Measurements from ENCODE around the gene HSPG2. TPM values are rescaled to one million over a fixed set of nuclear protein-coding genes. Genes with fewer than 3 reads are reported as not detected.

The HSPG2 gene
- total and polyA plus RNA-seq, 9 of the 15 experiments (the other 6 are each of a cell fraction or from before 2014, with no cell fraction given) = 0.14 to 160 (median 15.7) TPM

- peak; percentile 62 for TF ChIP-seq MYNN (IDR thresholded peaks at IDR 0.05)
- TF ChIP-seq MYNN (CRISPR knock-in tag; IDR thresholded peaks at IDR 0.05) = no peak
- TF ChIP-seq ZNF707 (CRISPR knock-in tag; conservative IDR thresholded peaks at IDR 0.05) = 0 out of 2 replicates have a peak, but pooled peaks have one; percentile 13
- TF ChIP-seq ZNF165 (CRISPR knock-in tag; IDR thresholded peaks at IDR 0.05; ENCODE audit: borderline replicate concordance) = no peak
- TF ChIP-seq TSHZ1 (CRISPR knock-in tag; IDR thresholded peaks at IDR 0.05) = no peak; the same call in 1 of the 2 replicates
- no peak for TF ChIP-seq TCF7L2 (IDR thresholded peaks at IDR 0.05; ENCODE audit: low read depth, low read length)
Observed at GRCh38 chr1:21906173-21907078, 30.7 kb downstream of the HSPG2 start (continued).
